Osteoblast (primary cell): ENCODE measurements around the gene CDH26. TPM values are rescaled to one million over a fixed set of nuclear protein-coding genes. Genes with fewer than 3 reads are reported as not detected.

Experiments
- DNase-seq: peaks from one replicate; pipeline ENCODE4 v3.0.0; 2011; ENCODE audit warnings: low spot score, mixed read lengths; ENCODE audit not compliant: insufficient read length; ENCODE audit errors: missing footprints
- H2AFZ ChIP-seq: 2 replicates; pipeline ENCODE4 v1.6.0; 2011; ENCODE audit warnings: mild to moderate bottlenecking, low read length
- H3K27ac ChIP-seq: 2 replicates; pipeline ENCODE4 v1.5.1; 2011; ENCODE audit warnings: mild to moderate bottlenecking, low read depth, low read length, moderate library complexity
- H3K27me3 ChIP-seq: 2 replicates; pipeline ENCODE4 v1.6.0; 2012; ENCODE audit warnings: mild to moderate bottlenecking, control low read depth, inconsistent platforms, low read length, moderate library complexity; ENCODE audit not compliant: insufficient read depth
- H3K36me3 ChIP-seq: 2 replicates; pipeline ENCODE4 v1.5.1; 2011; ENCODE audit warnings: mild to moderate bottlenecking, low read length, control low read depth, moderate library complexity; ENCODE audit not compliant: insufficient read depth
- H3K4me1 ChIP-seq: 2 replicates; pipeline ENCODE4 v1.5.1; 2011; ENCODE audit warnings: mild to moderate bottlenecking, low read length, control low read depth, moderate library complexity; ENCODE audit not compliant: insufficient read depth
- H3K4me2 ChIP-seq: 2 replicates; pipeline ENCODE4 v1.6.0; 2011; ENCODE audit warnings: mild to moderate bottlenecking, low read length; ENCODE audit not compliant: insufficient read depth
- H3K4me3 ChIP-seq: fragments of 200-600 bp; sonication (generic); 3 replicates; pipeline ENCODE4 v1.5.1; 2012; ENCODE audit warnings: mild to moderate bottlenecking, low read length, inconsistent platforms; ENCODE audit not compliant: insufficient read depth
- H3K79me2 ChIP-seq: 2 replicates; pipeline ENCODE4 v1.6.0; 2012; ENCODE audit warnings: mild to moderate bottlenecking, low read length, control low read depth, inconsistent platforms; ENCODE audit not compliant: insufficient read depth
- H3K9me3 ChIP-seq: 2 replicates; pipeline ENCODE4 v1.5.1; 2011; ENCODE audit warnings: low read depth, low read length, control low read depth
- H4K20me1 ChIP-seq: 2 replicates; pipeline ENCODE4 v1.6.0; 2012; ENCODE audit warnings: mild to moderate bottlenecking, low read length, control low read depth; ENCODE audit not compliant: insufficient read depth
- CTCF ChIP-seq: IDR thresholded peaks from 2 replicates; pipeline ENCODE4 v1.5.1; 2011; ENCODE audit warnings: mild to moderate bottlenecking, low read depth, low read length, moderate library complexity; ENCODE audit errors: extremely low read depth
- total RNA-seq: library from RNA; depleted of rRNA; stranded (reverse); fragments of >200 nt; gene quantifications from 2 replicates; pipeline ENCODE4 v1.2.3, GENCODE V29; 2012

Gene CDH26
- total RNA-seq, 1 donor, result under 0.01 TPM

GRCh38 chr20:59940129-59940955 is 17.9 kb upstream of the CDH26 start, which contains the start of the genes FAM217B and PPP1R3D:
Gene FAM217B, plus strand, starts transcription at chr20:59940389. Its CDS starts 3,555 bp downstream, at chr20:59943944.
Gene PPP1R3D, minus strand, starts transcription at chr20:59940305. Its CDS starts 374 bp downstream, at chr20:59939931.
- no peaks in the 10 kb centered on the region for H4K20me1 ChIP-seq
- H3K27ac ChIP-seq, result peak within 1 kb of the TSS; percentile 93
- H2AFZ ChIP-seq, result peak within 1 kb of the TSS; percentile 98
- no peak for TF ChIP-seq CTCF
- no peaks in the 10 kb centered on the region for H3K4me1 ChIP-seq
- H3K4me3 ChIP-seq, result peak within 1 kb of the TSS; percentile 78
- H3K4me2 ChIP-seq, result peak within 1 kb of the TSS; percentile 83
- no peaks in the 10 kb centered on the region for H3K9me3 ChIP-seq
- no peaks in the 10 kb centered on the region for H3K27me3 ChIP-seq
- DNase-seq, result peak; percentile 100
- peaks cover 22% of the 10 kb centered on the region for H3K36me3 ChIP-seq
- peaks cover 18% of the 10 kb centered on the region for H3K79me2 ChIP-seq

GRCh38 chr20:59940956-59941294 is 17.3 kb upstream of the CDH26 start:
- Histone ChIP-seq H3K4me1 (peaks cover 3% of the 10 kb centered on the region), H3K36me3 (peaks cover 22% of the 10 kb centered on the region), H3K4me3 (peak overlapping the region; percentile 78), H4K20me1 (no peaks in the 10 kb centered on the region), H3K27me3 (no peaks in the 10 kb centered on the region), H2AFZ (peak overlapping the region; percentile 98), H3K4me2 (peak overlapping the region; percentile 83), H3K27ac (peak overlapping the region; percentile 93), H3K79me2 (peaks cover 18% of the 10 kb centered on the region), H3K9me3 (no peaks in the 10 kb centered on the region)
- DNase-seq, result no peak
- no peak for TF ChIP-seq CTCF

GRCh38 chr20:59942245-59942644 is 16.0 kb upstream of the CDH26 start:
- Histone ChIP-seq H2AFZ (no peak overlapping the region), H3K27me3 (no peaks in the 10 kb centered on the region), H3K36me3 (peaks cover 22% of the 10 kb centered on the region), H3K4me3 (no peak overlapping the region), H3K79me2 (peaks cover 18% of the 10 kb centered on the region), H3K4me1 (peaks cover 3% of the 10 kb centered on the region), H3K4me2 (no peak overlapping the region), H3K9me3 (no peaks in the 10 kb centered on the region), H3K27ac (no peak overlapping the region), H4K20me1 (no peaks in the 10 kb centered on the region)
- DNase-seq, result no peak
- no peak for TF ChIP-seq CTCF

- Histone ChIP-seq H2AFZ (no peak overlapping the region), H3K27ac (no peak overlapping the region), H3K36me3 (peaks cover 22% of the 10 kb centered on the region), H3K4me1 (peaks cover 3% of the 10 kb centered on the region), H3K27me3 (no peaks in the 10 kb centered on the region), H3K4me3 (no peak overlapping the region), H3K79me2 (peaks cover 6% of the 10 kb centered on the region), H3K9me3 (no peaks in the 10 kb centered on the region), H4K20me1 (no peaks in the 10 kb centered on the region), H3K4me2 (no peak overlapping the region)
- TF ChIP-seq CTCF, result no peak
- no peak for DNase-seq
These were observed 13.5 kb upstream of the CDH26 start for GRCh38 chr20:59944726-59945125.
